Neural cell (in vitro differentiated cells): ENCODE measurements around the gene TOPBP1. TPM values are rescaled to one million over a fixed set of nuclear protein-coding genes. Genes with fewer than 3 reads are reported as not detected.
A peak's percentile ranks its signal among the peaks of the same experiment; 100 is the strongest.

ENCODE experiments used
- H2AFZ ChIP-seq: fragments of 200-600, 300-800 bp; sonication (generic), shearing (Covaris generic); 2 replicates; pipeline ENCODE4 v1.6.0; 2014; ENCODE audit warnings: low read depth, mild to moderate bottlenecking, antibody characterized with exemption, low read length, moderate library complexity
- H3F3A ChIP-seq: fragments of 200-600 bp; shearing (Covaris generic); 2 replicates; pipeline ENCODE4 v1.6.1; 2016; ENCODE audit warnings: mild to moderate bottlenecking, moderate library complexity, mixed read lengths, antibody characterized with exemption, low read length; ENCODE audit not compliant: insufficient read depth, poor library complexity, severe bottlenecking
- H3K27ac ChIP-seq: fragments of 200-600, 300-800 bp; sonication (generic), shearing (Covaris generic); 2 replicates; pipeline ENCODE4 v1.5.1; 2014; ENCODE audit warnings: mild to moderate bottlenecking, low read length, moderate library complexity
- H3K27me3 ChIP-seq: fragments of 300-800, 200-600 bp; sonication (generic), shearing (Covaris generic); 2 replicates; pipeline ENCODE4 v1.6.0; 2014; ENCODE audit warnings: mild to moderate bottlenecking, low read depth, low read length, moderate library complexity; ENCODE audit not compliant: insufficient read depth
- H3K36me3 ChIP-seq: fragments of 300-800, 200-600 bp; sonication (generic), shearing (Covaris generic); 2 replicates; pipeline ENCODE4 v1.5.1; 2014; ENCODE audit warnings: mild to moderate bottlenecking, antibody characterized with exemption, low read length, moderate library complexity; ENCODE audit not compliant: insufficient read depth
- H3K4me2 ChIP-seq: fragments of 300-800, 200-600 bp; sonication (generic), shearing (Covaris generic); 2 replicates; pipeline ENCODE4 v1.6.0; 2014; ENCODE audit warnings: mild to moderate bottlenecking, low read length
- H3K4me3 ChIP-seq: fragments of 300-800, 200-600 bp; sonication (generic), shearing (Covaris generic); 2 replicates; pipeline ENCODE4 v1.5.1; 2014; ENCODE audit warnings: mild to moderate bottlenecking, low read length, moderate library complexity
- H3K79me2 ChIP-seq: fragments of 200-600 bp; shearing (Covaris generic); replicated peaks from 2 replicates; pipeline ENCODE4 v1.6.0; 2014; ENCODE audit warnings: mild to moderate bottlenecking, low read length, moderate library complexity; ENCODE audit not compliant: insufficient read depth
- H3K9ac ChIP-seq: fragments of 300-800, 200-600 bp; sonication (generic), shearing (Covaris generic); 2 replicates; pipeline ENCODE4 v1.6.1; 2016; ENCODE audit warnings: mild to moderate bottlenecking, low read length, mixed read lengths
- H3K9me2 ChIP-seq: fragments of 200-600 bp; shearing (Covaris generic); 2 replicates; pipeline ENCODE4 v1.6.1; 2016; ENCODE audit warnings: mild to moderate bottlenecking, low read length, mixed read lengths; ENCODE audit not compliant: insufficient read depth
- H3K9me3 ChIP-seq: fragments of 200-600, 300-800 bp; sonication (generic), shearing (Covaris generic); 2 replicates; pipeline ENCODE4 v1.6.1; 2016; ENCODE audit warnings: mild to moderate bottlenecking, mixed run types, low read length, moderate library complexity, mixed read lengths
- H4K20me1 ChIP-seq: fragments of 200-600 bp; shearing (Covaris generic); 2 replicates; pipeline ENCODE4 v1.6.1; 2016; ENCODE audit warnings: mild to moderate bottlenecking, mixed run types; ENCODE audit not compliant: insufficient read depth
- CTCF ChIP-seq: fragments of 450-650 bp; IDR thresholded peaks from 2 replicates; pipeline ENCODE4 v1.5.1; 2014; ENCODE audit warnings: antibody characterized with exemption, mild to moderate bottlenecking, moderate library complexity; ENCODE audit not compliant: poor library complexity, severe bottlenecking
- EP300 ChIP-seq: fragments of 450-650 bp; conservative IDR thresholded peaks from 2 replicates; pipeline ENCODE4 v1.6.1; 2014; ENCODE audit warnings: antibody characterized with exemption, mild to moderate bottlenecking, moderate library complexity; ENCODE audit not compliant: poor library complexity, severe bottlenecking
- EZH2 ChIP-seq: fragments of 200-600, 300-800 bp; shearing (Covaris generic), sonication (generic); IDR thresholded peaks from 2 replicates; pipeline ENCODE4 v1.6.1; 2014; ENCODE audit warnings: antibody characterized with exemption, low read length, borderline replicate concordance, mild to moderate bottlenecking; ENCODE audit not compliant: insufficient read depth, poor library complexity, severe bottlenecking
- MXI1 ChIP-seq: fragments of 450-650 bp; conservative IDR thresholded peaks from 2 replicates; pipeline ENCODE4 v1.6.1; 2014; ENCODE audit warnings: antibody characterized with exemption, mild to moderate bottlenecking; ENCODE audit not compliant: poor library complexity, severe bottlenecking
- POLR2AphosphoS5 ChIP-seq: IDR thresholded peaks from 2 replicates; pipeline ENCODE4 v1.6.1; 2012
- RAD21 ChIP-seq: fragments of 450-650 bp; conservative IDR thresholded peaks from 2 replicates; pipeline ENCODE4 v1.6.1; 2014; ENCODE audit warnings: antibody characterized with exemption, mild to moderate bottlenecking, moderate library complexity
- REST ChIP-seq: IDR thresholded peaks from 2 replicates; pipeline ENCODE4 v1.6.1; 2012; ENCODE audit warnings: borderline replicate concordance
- SMC3 ChIP-seq: fragments of 450-650 bp; conservative IDR thresholded peaks from 2 replicates; pipeline ENCODE4 v1.6.1; 2014; ENCODE audit warnings: antibody characterized with exemption, mild to moderate bottlenecking, moderate library complexity; ENCODE audit not compliant: poor library complexity
- TAF1 ChIP-seq: IDR thresholded peaks from 2 replicates; pipeline ENCODE4 v1.6.1; 2012; ENCODE audit warnings: low read depth
- polyA plus RNA-seq: library from polyadenylated mRNA; depleted of rRNA; stranded (reverse); fragments of >200 nt; gene quantifications from 2 replicates; pipeline ENCODE4 v1.2.3, GENCODE V29; 2014

TOPBP1 gene
- polyA plus RNA-seq, 1 donor from 2014 or later, result 46.6 TPM

GRCh38 chr3:133659806-133660205, 1.9 kb downstream of the TOPBP1 start:
- H3F3A ChIP-seq, result no peaks in the 10 kb centered on the region
- H4K20me1 ChIP-seq, result no peaks in the 10 kb centered on the region
- no peak overlapping the region for H3K9ac ChIP-seq
- TF ChIP-seq REST (no peak), SMC3 (no peak), POLR2AphosphoS5 (no peak), MXI1 (no peak), CTCF (no peak), TAF1 (no peak), EZH2 (no peak), RAD21 (no peak), EP300 (no peak)
- H3K36me3 ChIP-seq, result no peaks in the 10 kb centered on the region
- H3K9me3 ChIP-seq, result no peaks in the 10 kb centered on the region
- H2AFZ ChIP-seq, result no peak overlapping the region
- no peak overlapping the region for H3K27ac ChIP-seq
- H3K27me3 ChIP-seq, result no peaks in the 10 kb centered on the region
- no peaks in the 10 kb centered on the region for H3K9me2 ChIP-seq
- no peak overlapping the region for H3K4me2 ChIP-seq
- peak overlapping the region; percentile 86 for H3K4me3 ChIP-seq
- H3K79me2 ChIP-seq, result peaks cover 29% of the 10 kb centered on the region

GRCh38 chr3:133655731-133656515, 5.8 kb downstream of the TOPBP1 start:
- Histone ChIP-seq H3K9ac (no peak overlapping the region), H3K9me2 (no peaks in the 10 kb centered on the region), H3K4me3 (no peak overlapping the region), H3K27ac (no peak overlapping the region), H3K36me3 (no peaks in the 10 kb centered on the region), H3K4me2 (no peak overlapping the region), H4K20me1 (no peaks in the 10 kb centered on the region), H3F3A (no peaks in the 10 kb centered on the region), H3K27me3 (no peaks in the 10 kb centered on the region), H3K9me3 (no peaks in the 10 kb centered on the region), H3K79me2 (peaks cover 16% of the 10 kb centered on the region), H2AFZ (no peak overlapping the region)
- TF ChIP-seq CTCF, result no peak
- no peak for TF ChIP-seq MXI1
- TF ChIP-seq EZH2, result no peak
- TF ChIP-seq SMC3, result no peak
- TF ChIP-seq REST, result no peak
- no peak for TF ChIP-seq TAF1
- TF ChIP-seq POLR2AphosphoS5, result no peak
- no peak for TF ChIP-seq RAD21
- no peak for TF ChIP-seq EP300
